Thyroid gland (tissue), 4 donors: Measurements from ENCODE around the gene PRRC1.

ENCODE experiments used
- POLR2A ChIP-seq, 2 donors: fragments of 450-650 bp; IDR thresholded peaks; one replicate each; pipeline ENCODE4 v1.6.1; 2017; ENCODE audit warnings: antibody characterized with exemption in 2 of 2, mild to moderate bottlenecking in 2 of 2, moderate library complexity in 1 of 2
- TF ChIP-seq, protein P1 (sequence below), 6 experiments: fragments of 200-600 bp in 3 of 6; fragments of 450-650 bp in 3 of 6; sonication (generic) in 3 of 6; IDR thresholded peaks; one replicate each; pipeline ENCODE4 v1.5.1; 2016 to 2019; ENCODE audit warnings: antibody characterized with exemption in 6 of 6, mild to moderate bottlenecking in 2 of 6, inconsistent platforms in 1 of 6, moderate library complexity in 1 of 6

DNA sequence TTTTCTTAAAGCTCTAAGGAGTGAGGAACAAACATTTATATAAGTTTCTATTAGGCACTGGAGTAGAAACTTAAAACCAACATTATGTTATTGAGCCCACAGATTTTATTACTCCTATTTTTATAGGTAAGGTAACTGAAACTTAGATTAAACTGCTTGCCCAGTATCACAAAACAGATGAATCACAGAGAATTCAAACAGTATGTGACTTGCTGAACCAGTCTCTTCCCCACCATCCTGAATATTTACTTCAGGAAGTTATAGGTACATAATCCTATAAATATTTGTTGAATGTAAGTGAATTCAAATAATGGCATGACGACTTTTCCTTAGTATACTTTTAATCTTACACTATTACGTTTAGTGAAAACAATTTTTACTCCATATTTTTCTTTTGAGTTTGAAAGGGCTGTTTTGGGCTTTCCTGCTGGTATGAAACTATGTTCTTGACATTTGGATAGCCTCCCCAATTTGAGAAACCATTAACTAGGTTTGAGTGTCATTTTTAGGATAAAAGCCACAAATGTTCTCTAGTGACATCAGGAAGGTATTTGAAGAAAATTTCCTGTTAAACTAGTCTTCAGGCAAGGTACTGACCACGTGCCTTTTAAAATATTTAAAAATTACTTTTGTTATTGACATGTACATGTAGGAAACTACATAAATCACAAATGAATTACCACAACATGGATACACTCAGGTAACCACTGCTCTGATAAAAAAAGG lies 39.3 kb downstream of the PRRC1 start:
- TF ChIP-seq, protein P1, sequence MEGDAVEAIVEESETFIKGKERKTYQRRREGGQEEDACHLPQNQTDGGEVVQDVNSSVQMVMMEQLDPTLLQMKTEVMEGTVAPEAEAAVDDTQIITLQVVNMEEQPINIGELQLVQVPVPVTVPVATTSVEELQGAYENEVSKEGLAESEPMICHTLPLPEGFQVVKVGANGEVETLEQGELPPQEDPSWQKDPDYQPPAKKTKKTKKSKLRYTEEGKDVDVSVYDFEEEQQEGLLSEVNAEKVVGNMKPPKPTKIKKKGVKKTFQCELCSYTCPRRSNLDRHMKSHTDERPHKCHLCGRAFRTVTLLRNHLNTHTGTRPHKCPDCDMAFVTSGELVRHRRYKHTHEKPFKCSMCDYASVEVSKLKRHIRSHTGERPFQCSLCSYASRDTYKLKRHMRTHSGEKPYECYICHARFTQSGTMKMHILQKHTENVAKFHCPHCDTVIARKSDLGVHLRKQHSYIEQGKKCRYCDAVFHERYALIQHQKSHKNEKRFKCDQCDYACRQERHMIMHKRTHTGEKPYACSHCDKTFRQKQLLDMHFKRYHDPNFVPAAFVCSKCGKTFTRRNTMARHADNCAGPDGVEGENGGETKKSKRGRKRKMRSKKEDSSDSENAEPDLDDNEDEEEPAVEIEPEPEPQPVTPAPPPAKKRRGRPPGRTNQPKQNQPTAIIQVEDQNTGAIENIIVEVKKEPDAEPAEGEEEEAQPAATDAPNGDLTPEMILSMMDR (IDR thresholded peaks at IDR 0.05), result no peak
- no peak for TF ChIP-seq POLR2A (IDR thresholded peaks at IDR 0.05)
